HEK293 (cell line): Measurements from ENCODE around the gene JAM2.

ENCODE experiments used
- CTCF ChIA-PET: fragments of 350-600 bp; formaldehyde crosslinking; extraction: SDS; loops from one replicate; lab custom pipeline; 2021; ENCODE audit warnings: antibody characterized with exemption; lab: Yijun Ruan, JAX
- POLR2A ChIA-PET: fragments of 300-600 bp; formaldehyde crosslinking; extraction: SDS; loops from one replicate; lab custom pipeline; 2020; ENCODE audit warnings: antibody characterized with exemption, inconsistent platforms; lab: Yijun Ruan, JAX
- H3K27ac ChIP-seq: fragments of 200-500 bp; sonication (Bioruptor generic); 2 replicates; pipeline ENCODE4 v1.5.1; 2014; ENCODE audit warnings: low read depth, low read length, control low read depth, inconsistent platforms; ENCODE audit errors: extremely low read depth
- H3K36me3 ChIP-seq, 2 experiments: fragments of 200-500 bp in 1 of 2; sonication (Bioruptor generic) in 1 of 2; 1 replicate in 1 of 2; 2 replicates in 1 of 2; pipeline ENCODE4 v1.5.1; 2014 to 2017; ENCODE audit warnings: inconsistent platforms in 2 of 2, low read length in 2 of 2; ENCODE audit not compliant: control insufficient read depth in 2 of 2, insufficient read depth in 1 of 2
- H3K4me1 ChIP-seq: fragments of 200-500 bp; sonication (Bioruptor generic); 2 replicates; pipeline ENCODE4 v1.5.1; 2014; ENCODE audit warnings: mild to moderate bottlenecking, low read length, inconsistent platforms; ENCODE audit not compliant: control insufficient read depth, insufficient read depth
- H3K4me3 ChIP-seq: 2 replicates; pipeline ENCODE4 v1.5.1; 2011; ENCODE audit warnings: low read depth, mild to moderate bottlenecking, control low read depth, low read length, moderate library complexity
- H3K9me3 ChIP-seq: fragments of 200-500 bp; sonication (Bioruptor generic); 2 replicates; pipeline ENCODE4 v1.5.1; 2014; ENCODE audit warnings: low read depth, low read length, inconsistent platforms; ENCODE audit not compliant: control insufficient read depth, insufficient read depth
- BCL11A ChIP-seq: fragments of 450-650 bp; formaldehyde crosslinking; IDR thresholded peaks from 2 replicates; pipeline ENCODE4 v1.5.1; 2016; ENCODE audit warnings: low read depth, missing biosample characterization, missing genetic modification characterization
- EGR2 ChIP-seq: fragments of 450-650 bp; formaldehyde crosslinking; IDR thresholded peaks from 2 replicates; pipeline ENCODE4 v1.5.1; 2016; ENCODE audit warnings: low read depth, missing biosample characterization, missing genetic modification characterization
- FEZF1 ChIP-seq: fragments of 450-650 bp; formaldehyde crosslinking; IDR thresholded peaks from 2 replicates; pipeline ENCODE4 v1.5.1; 2016; ENCODE audit warnings: missing biosample characterization, missing genetic modification characterization
- KLF9 ChIP-seq: fragments of 450-650 bp; formaldehyde crosslinking; IDR thresholded peaks from 2 replicates; pipeline ENCODE4 v1.5.1; 2016; ENCODE audit warnings: missing biosample characterization, missing genetic modification characterization, low read depth
- RBAK ChIP-seq: fragments of 450-650 bp; formaldehyde crosslinking; IDR thresholded peaks from 2 replicates; pipeline ENCODE4 v1.5.1; 2016; ENCODE audit warnings: missing biosample characterization, missing genetic modification characterization
- TCF7L2 ChIP-seq: IDR thresholded peaks from 2 replicates; pipeline ENCODE4 v1.6.1; 2011; ENCODE audit warnings: low read depth, mild to moderate bottlenecking, inconsistent platforms, low read length, moderate library complexity, borderline replicate concordance
- ZBTB1 ChIP-seq: fragments of 450-650 bp; formaldehyde crosslinking; IDR thresholded peaks from 2 replicates; pipeline ENCODE4 v1.5.1; 2016; ENCODE audit warnings: missing biosample characterization, missing genetic modification characterization
- ZBTB7A ChIP-seq: fragments of 450-650 bp; formaldehyde crosslinking; IDR thresholded peaks from 2 replicates; pipeline ENCODE4 v1.5.1; 2016; ENCODE audit warnings: low read depth, missing biosample characterization, missing genetic modification characterization
- ZNF132 ChIP-seq: fragments of 450-650 bp; formaldehyde crosslinking; IDR thresholded peaks from 2 replicates; pipeline ENCODE4 v1.5.1; 2017; ENCODE audit warnings: missing biosample characterization, missing genetic modification characterization, borderline replicate concordance
- ZNF16 ChIP-seq: fragments of 450-650 bp; formaldehyde crosslinking; IDR thresholded peaks from 2 replicates; pipeline ENCODE4 v1.5.1; 2016; ENCODE audit warnings: low read depth, missing biosample characterization, missing genetic modification characterization
- ZNF223 ChIP-seq: fragments of 450-650 bp; formaldehyde crosslinking; IDR thresholded peaks from 2 replicates; pipeline ENCODE4 v1.5.1; 2016; ENCODE audit warnings: missing biosample characterization, missing genetic modification characterization
- ZNF266 ChIP-seq: fragments of 450-650 bp; formaldehyde crosslinking; IDR thresholded peaks from 2 replicates; pipeline ENCODE4 v1.5.1; 2016; ENCODE audit warnings: missing biosample characterization, missing genetic modification characterization, low read depth
- ZNF324 ChIP-seq: fragments of 450-650 bp; formaldehyde crosslinking; IDR thresholded peaks from 2 replicates; pipeline ENCODE4 v1.5.1; 2016; ENCODE audit warnings: missing biosample characterization, missing genetic modification characterization
- ZNF391 ChIP-seq: fragments of 450-650 bp; formaldehyde crosslinking; IDR thresholded peaks from 2 replicates; pipeline ENCODE4 v1.5.1; 2016; ENCODE audit warnings: low read depth, missing biosample characterization, missing genetic modification characterization, borderline replicate concordance
- ZNF426 ChIP-seq: fragments of 450-650 bp; formaldehyde crosslinking; IDR thresholded peaks from 2 replicates; pipeline ENCODE4 v1.5.1; 2017; ENCODE audit warnings: missing biosample characterization, missing genetic modification characterization, mild to moderate bottlenecking, inconsistent platforms, moderate library complexity
- ZNF433 ChIP-seq: fragments of 450-650 bp; formaldehyde crosslinking; IDR thresholded peaks from 2 replicates; pipeline ENCODE4 v1.5.1; 2016; ENCODE audit warnings: missing biosample characterization, missing genetic modification characterization, low read depth
- ZNF521 ChIP-seq: fragments of 450-650 bp; formaldehyde crosslinking; IDR thresholded peaks from 2 replicates; pipeline ENCODE4 v1.5.1; 2017; ENCODE audit warnings: missing biosample characterization, mild to moderate bottlenecking, missing genetic modification characterization
- ZNF596 ChIP-seq: fragments of 450-650 bp; IDR thresholded peaks from 2 replicates; pipeline ENCODE4 v1.5.0; 2018; ENCODE audit warnings: missing biosample characterization, mild to moderate bottlenecking, missing genetic modification characterization, moderate library complexity
- ZNF654 ChIP-seq: fragments of 450-650 bp; formaldehyde crosslinking; IDR thresholded peaks from 2 replicates; pipeline ENCODE4 v1.5.1; 2016; ENCODE audit warnings: low read depth, missing biosample characterization, missing genetic modification characterization
- ZNF677 ChIP-seq: fragments of 450-650 bp; IDR thresholded peaks from 2 replicates; pipeline ENCODE4 v1.5.0; 2018; ENCODE audit warnings: missing biosample characterization, mild to moderate bottlenecking, missing genetic modification characterization, moderate library complexity
- ZNF768 ChIP-seq: fragments of 450-650 bp; formaldehyde crosslinking; IDR thresholded peaks from 2 replicates; pipeline ENCODE4 v1.5.1; 2018; ENCODE audit warnings: missing biosample characterization, mild to moderate bottlenecking, missing genetic modification characterization
- ZNF792 ChIP-seq: fragments of 450-650 bp; formaldehyde crosslinking; IDR thresholded peaks from 2 replicates; pipeline ENCODE4 v1.5.1; 2016; ENCODE audit warnings: missing biosample characterization, missing genetic modification characterization
- TF ChIP-seq, protein P1 (sequence below): fragments of 450-650 bp; formaldehyde crosslinking; IDR thresholded peaks from 2 replicates; pipeline ENCODE4 v1.5.1; 2017; ENCODE audit warnings: missing biosample characterization, missing genetic modification characterization
- TF ChIP-seq, protein P2 (sequence below): fragments of 450-650 bp; formaldehyde crosslinking; IDR thresholded peaks from 2 replicates; pipeline ENCODE4; 2016; ENCODE audit warnings: missing biosample characterization, missing genetic modification characterization
- TF ChIP-seq, protein P3 (sequence below): fragments of 450-650 bp; formaldehyde crosslinking; IDR thresholded peaks from 2 replicates; pipeline ENCODE4 v1.5.1; 2017; ENCODE audit warnings: missing biosample characterization, missing genetic modification characterization

The JAM2 gene

DNA sequence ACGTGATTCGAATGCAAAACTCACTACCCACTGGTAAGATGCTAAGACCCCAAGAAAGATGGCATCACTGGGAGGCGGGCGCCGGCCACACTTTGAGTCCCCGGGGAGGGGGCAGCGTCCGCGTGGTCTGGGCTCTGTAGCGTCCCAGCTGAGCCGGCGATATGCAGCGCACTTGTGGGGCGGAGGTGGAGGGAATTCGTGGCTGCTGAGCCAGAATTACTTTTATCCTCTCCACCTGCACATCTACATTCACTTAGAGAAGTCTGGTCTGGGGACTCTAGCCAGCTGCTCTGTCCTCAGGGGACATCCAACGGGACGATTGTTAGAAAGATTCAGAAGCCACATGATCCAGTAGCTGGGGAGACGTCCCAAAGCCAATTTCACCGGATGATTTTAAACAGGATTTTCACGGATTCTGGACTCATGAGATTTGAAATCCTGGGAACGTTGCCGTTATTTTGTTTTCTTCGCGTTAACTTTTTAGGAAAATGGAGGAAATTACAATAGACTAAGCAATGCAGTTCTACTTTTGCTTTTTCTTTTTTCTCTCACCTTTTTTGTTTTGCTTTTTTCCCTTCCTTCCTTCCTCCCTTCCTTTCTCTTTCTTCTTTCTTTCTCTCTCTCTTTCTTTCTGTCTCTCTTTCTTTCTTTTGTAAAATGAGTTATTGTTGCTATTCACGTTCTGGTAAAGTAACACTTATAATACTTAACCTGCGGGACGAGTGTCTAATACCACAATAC, 1.3 kb downstream of the JAM2 start (continued):
- no peak for TF ChIP-seq ZNF677 (tag by site-specific recombination)
- TF ChIP-seq ZNF426 (tag by site-specific recombination) = no peak

DNA sequence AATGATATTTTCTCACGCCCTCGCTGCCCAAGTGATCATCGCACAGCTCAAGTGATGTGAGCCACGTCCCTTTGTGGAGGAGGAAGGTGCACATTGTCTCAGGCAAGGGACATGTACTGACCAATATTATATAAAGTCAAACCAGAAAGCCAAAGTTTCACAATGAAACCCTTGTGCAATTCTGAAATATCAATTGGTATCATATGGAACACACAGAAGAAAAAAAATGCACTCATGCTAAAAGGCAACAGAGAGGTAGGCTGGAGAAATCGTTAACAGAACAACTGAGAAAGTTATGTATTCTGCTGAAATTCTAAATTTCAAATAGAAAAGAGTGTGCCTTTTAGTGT, 1.9 kb downstream of the JAM2 start:
- ChIA-PET POLR2A (no interaction called here), CTCF (interaction anchor here (0.7 kb wide), 1 partner anchor 913 kb away, joined by 3 read pairs; no protein-coding TSS in a partner anchor)
- H3K9me3 ChIP-seq = no peaks in the 10 kb centered on the region
- TF ChIP-seq TCF7L2 (no peak), ZNF677 (tag by site-specific recombination) (no peak), ZNF596 (tag by site-specific recombination) (no peak), ZNF654 (tag by site-specific recombination) (no peak), ZNF132 (tag by site-specific recombination) (no peak), KLF9 (tag by site-specific recombination) (no peak), RBAK (tag by site-specific recombination) (no peak), ZNF768 (tag by site-specific recombination) (no peak), ZNF521 (no peak), ZNF16 (tag by site-specific recombination) (no peak), ZBTB7A (tag by site-specific recombination) (no peak), ZBTB1 (tag by site-specific recombination) (no peak)
- TF ChIP-seq, protein P1, sequence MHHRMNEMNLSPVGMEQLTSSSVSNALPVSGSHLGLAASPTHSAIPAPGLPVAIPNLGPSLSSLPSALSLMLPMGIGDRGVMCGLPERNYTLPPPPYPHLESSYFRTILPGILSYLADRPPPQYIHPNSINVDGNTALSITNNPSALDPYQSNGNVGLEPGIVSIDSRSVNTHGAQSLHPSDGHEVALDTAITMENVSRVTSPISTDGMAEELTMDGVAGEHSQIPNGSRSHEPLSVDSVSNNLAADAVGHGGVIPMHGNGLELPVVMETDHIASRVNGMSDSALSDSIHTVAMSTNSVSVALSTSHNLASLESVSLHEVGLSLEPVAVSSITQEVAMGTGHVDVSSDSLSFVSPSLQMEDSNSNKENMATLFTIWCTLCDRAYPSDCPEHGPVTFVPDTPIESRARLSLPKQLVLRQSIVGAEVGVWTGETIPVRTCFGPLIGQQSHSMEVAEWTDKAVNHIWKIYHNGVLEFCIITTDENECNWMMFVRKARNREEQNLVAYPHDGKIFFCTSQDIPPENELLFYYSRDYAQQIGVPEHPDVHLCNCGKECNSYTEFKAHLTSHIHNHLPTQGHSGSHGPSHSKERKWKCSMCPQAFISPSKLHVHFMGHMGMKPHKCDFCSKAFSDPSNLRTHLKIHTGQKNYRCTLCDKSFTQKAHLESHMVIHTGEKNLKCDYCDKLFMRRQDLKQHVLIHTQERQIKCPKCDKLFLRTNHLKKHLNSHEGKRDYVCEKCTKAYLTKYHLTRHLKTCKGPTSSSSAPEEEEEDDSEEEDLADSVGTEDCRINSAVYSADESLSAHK = no peak
- TF ChIP-seq, all 188 proteins: peak for 0
- H3K4me3 ChIP-seq = no peak overlapping the region
- H3K27ac ChIP-seq = no peak overlapping the region
- no peaks in the 10 kb centered on the region for H3K36me3 ChIP-seq
- H3K4me1 ChIP-seq = no peaks in the 10 kb centered on the region

DNA sequence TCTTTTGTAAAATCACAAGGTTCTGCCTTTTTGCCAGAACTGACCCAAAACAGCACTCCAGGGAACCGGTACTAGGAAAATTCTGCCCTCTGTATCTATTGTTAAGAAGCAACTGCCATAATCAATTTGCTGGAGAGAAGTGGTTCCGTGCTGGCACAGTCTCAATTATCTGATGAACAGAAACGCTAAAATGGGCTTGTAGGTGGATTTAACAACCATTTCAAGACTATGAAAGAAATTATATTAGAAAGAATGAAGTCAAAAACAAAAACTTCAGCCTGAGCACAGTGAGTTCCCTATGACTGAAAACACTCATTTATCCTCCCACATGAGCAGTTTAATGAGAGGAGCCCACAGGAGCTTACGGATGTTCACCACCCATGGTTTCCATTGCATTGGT, 4.4 kb downstream of the JAM2 start:
- TF ChIP-seq ZNF266 (tag by site-specific recombination) (no peak), EGR2 (peak; percentile 33; the same call in 1 of the 2 replicates)
- no peaks in the 10 kb centered on the region for H3K9me3 ChIP-seq
- no peak overlapping the region for H3K27ac ChIP-seq
- no peaks in the 10 kb centered on the region for H3K4me1 ChIP-seq
- H3K4me3 ChIP-seq = no peak overlapping the region
- ChIA-PET CTCF (interaction anchor here (1.3 kb wide), 1 partner anchor 35 kb away, joined by 5 read pairs; no protein-coding TSS in a partner anchor), POLR2A (no interaction called here)
- no peaks in the 10 kb centered on the region for H3K36me3 ChIP-seq

DNA sequence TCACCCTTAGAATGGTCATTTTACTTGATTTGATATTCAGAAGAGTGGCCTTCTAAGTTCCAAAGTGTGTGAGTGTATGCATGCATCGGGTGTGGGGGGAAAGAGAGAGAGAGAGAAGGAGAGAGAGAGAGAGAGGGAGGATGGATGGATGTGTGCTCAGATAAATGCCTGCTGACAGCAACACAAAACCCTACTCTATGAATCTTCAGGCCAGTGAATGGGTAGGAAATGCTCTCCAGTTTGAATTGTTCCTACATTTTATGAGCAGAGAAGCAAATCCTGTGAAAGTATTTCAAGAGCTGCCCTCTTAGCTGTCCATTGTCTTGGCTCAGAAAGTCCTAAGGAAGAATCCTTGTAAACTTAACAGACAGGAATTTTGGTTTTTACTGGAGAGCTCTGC, 7.4 kb downstream of the JAM2 start:
- POLR2A ChIA-PET = no interaction called here
- CTCF ChIA-PET = no interaction called here
- Histone ChIP-seq H3K4me1 (no peaks in the 10 kb centered on the region), H3K9me3 (no peaks in the 10 kb centered on the region), H3K27ac (no peak overlapping the region), H3K4me3 (no peak overlapping the region), H3K36me3 (no peaks in the 10 kb centered on the region)
- TF ChIP-seq ZNF391 (no peak), ZNF223 (tag by site-specific recombination) (no peak), ZNF433 (tag by site-specific recombination) (no peak), FEZF1 (peak; percentile 56; the same call in 1 of the 2 replicates), ZNF596 (tag by site-specific recombination) (peak; percentile 74), ZNF324 (tag by site-specific recombination) (no peak), BCL11A (tag by site-specific recombination) (no peak), ZNF792 (no peak)
- TF ChIP-seq, protein P2, sequence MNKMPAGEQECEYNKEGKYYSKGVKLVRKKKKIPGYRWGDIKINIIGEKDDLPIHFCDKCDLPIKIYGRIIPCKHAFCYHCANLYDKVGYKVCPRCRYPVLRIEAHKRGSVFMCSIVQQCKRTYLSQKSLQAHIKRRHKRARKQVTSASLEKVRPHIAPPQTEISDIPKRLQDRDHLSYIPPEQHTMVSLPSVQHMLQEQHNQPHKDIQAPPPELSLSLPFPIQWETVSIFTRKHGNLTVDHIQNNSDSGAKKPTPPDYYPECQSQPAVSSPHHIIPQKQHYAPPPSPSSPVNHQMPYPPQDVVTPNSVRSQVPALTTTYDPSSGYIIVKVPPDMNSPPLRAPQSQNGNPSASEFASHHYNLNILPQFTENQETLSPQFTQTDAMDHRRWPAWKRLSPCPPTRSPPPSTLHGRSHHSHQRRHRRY (tag by site-specific recombination) = no peak
- TF ChIP-seq, protein P3, sequence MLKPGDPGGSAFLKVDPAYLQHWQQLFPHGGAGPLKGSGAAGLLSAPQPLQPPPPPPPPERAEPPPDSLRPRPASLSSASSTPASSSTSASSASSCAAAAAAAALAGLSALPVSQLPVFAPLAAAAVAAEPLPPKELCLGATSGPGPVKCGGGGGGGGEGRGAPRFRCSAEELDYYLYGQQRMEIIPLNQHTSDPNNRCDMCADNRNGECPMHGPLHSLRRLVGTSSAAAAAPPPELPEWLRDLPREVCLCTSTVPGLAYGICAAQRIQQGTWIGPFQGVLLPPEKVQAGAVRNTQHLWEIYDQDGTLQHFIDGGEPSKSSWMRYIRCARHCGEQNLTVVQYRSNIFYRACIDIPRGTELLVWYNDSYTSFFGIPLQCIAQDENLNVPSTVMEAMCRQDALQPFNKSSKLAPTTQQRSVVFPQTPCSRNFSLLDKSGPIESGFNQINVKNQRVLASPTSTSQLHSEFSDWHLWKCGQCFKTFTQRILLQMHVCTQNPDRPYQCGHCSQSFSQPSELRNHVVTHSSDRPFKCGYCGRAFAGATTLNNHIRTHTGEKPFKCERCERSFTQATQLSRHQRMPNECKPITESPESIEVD = peak; percentile 38; the same call in 1 of the 2 replicates
